ENCODE data around the gene NCOA7.

NCOA7 gene

DNA sequence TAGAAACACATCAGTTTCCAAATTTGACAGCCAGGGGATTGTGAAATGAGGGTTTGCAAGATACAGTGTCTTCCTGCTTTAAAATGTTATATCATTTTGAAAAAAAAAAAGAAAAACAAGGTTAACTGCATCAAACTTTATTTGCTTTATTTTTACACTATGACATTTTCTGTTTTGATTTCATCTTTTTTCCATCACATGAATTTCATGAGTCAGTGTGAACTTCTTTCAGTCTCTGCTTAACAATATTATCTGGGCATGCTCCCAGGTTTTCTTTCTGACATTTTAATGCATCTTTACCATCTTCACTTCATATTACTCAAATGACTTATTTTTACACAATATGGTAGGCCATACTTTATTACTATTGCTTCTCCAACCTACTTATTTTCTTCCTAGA, 1.9 kb downstream of the NCOA7 start:
- TF ChIP-seq, protein P1, sequence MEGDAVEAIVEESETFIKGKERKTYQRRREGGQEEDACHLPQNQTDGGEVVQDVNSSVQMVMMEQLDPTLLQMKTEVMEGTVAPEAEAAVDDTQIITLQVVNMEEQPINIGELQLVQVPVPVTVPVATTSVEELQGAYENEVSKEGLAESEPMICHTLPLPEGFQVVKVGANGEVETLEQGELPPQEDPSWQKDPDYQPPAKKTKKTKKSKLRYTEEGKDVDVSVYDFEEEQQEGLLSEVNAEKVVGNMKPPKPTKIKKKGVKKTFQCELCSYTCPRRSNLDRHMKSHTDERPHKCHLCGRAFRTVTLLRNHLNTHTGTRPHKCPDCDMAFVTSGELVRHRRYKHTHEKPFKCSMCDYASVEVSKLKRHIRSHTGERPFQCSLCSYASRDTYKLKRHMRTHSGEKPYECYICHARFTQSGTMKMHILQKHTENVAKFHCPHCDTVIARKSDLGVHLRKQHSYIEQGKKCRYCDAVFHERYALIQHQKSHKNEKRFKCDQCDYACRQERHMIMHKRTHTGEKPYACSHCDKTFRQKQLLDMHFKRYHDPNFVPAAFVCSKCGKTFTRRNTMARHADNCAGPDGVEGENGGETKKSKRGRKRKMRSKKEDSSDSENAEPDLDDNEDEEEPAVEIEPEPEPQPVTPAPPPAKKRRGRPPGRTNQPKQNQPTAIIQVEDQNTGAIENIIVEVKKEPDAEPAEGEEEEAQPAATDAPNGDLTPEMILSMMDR (conservative IDR thresholded peaks at IDR 0.05; ENCODE audit: low read depth, low read length) = no peak
- DNase-seq (ENCODE audit: low read depth) = no peak
- H3K4me3 ChIP-seq (ENCODE audit: low read length) = peak overlapping the region; percentile 86

DNA sequence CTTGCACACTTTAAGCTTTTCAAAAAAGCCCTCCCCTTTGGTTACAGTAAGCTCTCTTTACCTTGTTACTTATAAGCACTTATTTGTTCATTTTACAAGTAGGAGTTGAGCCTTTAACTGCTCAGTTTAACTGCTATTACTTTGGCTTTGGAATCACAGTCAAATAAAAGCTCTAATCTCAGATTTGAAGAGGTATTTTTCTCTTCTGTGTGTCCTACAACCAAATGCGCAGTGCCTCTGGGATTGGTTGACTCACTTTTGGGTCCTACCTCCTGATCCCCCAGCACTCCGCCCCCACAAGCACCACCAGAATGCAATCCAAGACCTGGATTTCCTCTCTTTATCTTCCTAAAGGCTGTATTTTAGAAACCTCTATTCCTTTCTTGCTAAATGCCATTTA, 2.5 kb downstream of the NCOA7 start:
- peak overlapping the region; percentile 3 for H3K4me3 ChIP-seq (ENCODE audit: low read length)
- TF ChIP-seq, protein P1 (conservative IDR thresholded peaks at IDR 0.05; ENCODE audit: low read depth, low read length) = no peak
- no peak for DNase-seq (ENCODE audit: low read depth)

DNA sequence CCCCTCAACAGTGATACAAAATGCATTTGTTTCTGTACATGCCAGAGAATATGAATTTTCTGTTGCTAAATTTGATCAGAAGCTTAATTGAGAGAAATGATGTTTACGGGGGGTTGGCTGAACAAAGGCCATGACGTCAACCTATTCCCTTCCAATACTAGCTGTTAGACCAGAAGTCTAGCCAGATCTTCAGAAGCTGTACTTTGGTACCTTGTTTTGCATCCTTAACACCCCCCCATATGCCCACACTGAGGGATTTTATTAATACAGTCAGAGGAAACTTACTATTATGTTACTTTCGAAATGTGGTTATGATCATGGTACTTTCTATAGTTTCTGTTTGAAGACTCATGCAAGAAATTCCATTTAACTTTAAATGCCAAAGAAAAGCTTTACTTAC, 3.1 kb downstream of the NCOA7 start:
- peak overlapping the region; percentile 10 for H3K4me3 ChIP-seq (ENCODE audit: low read length)
- no peak for DNase-seq (ENCODE audit: low read depth)
- TF ChIP-seq, protein P1 (conservative IDR thresholded peaks at IDR 0.05; ENCODE audit: low read depth, low read length) = no peak

DNA sequence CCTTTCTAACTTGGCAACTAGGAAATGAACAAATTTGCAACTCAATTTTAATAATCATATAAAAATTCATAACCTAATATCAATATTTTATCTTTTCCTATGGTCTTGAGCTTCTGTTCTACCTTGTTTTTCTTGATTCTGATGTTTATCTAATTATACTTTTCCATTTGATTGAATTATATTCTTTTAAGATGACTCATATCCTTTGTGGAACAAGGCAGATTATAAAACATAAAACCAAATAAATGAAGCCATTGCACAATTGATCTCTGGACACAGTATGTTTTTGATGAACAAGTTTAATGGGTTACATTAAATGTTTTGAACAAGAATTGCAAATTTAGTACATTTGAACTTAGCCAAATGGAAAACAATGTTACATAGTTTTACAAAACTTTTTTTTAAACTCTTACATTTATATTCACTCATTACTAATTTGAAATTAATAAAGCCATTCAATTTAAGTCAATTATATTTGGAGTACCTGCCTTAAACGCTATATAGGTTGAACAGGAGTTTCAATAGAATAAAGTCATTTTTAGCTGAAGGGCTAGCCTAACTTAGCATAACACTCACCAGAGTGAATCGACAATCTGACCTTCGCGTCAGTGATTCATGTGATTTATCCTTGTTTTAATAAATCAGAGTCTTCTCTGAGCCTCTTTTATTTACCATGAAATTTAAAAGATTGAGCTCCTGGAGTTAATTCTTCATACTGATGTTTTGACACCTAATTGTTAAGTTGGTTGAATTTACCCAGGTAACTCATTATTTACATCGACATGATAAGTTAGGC, 3.8 kb downstream of the NCOA7 start:
- TF ChIP-seq, protein P1 (conservative IDR thresholded peaks at IDR 0.05; ENCODE audit: low read depth, low read length) = no peak
- no peak for DNase-seq (ENCODE audit: low read depth)
- H3K4me3 ChIP-seq (ENCODE audit: low read length) = no peak overlapping the region

DNA sequence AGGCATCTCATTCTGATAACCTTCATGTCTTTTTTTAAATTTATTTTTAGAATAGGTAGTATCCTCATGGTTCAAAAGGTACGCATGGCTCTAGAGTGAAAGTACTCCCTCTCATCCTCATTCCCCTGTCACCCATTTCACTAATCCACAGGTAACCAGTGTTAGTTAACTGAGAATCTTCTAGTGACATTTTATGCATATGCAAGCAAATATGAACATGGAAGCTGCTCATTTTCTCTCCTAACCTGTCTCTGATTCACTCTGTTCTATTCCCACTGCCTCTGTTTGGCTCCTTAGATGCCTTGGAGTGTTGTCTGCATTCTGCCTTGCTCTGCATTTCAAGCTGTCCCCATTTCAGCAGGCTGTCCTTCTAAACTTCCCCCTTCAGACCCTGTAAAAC, 4.5 kb downstream of the NCOA7 start:
- H3K4me3 ChIP-seq (ENCODE audit: low read length) = no peak overlapping the region
- no peak for DNase-seq (ENCODE audit: low read depth)
- TF ChIP-seq, protein P1 (conservative IDR thresholded peaks at IDR 0.05; ENCODE audit: low read depth, low read length) = no peak

DNA sequence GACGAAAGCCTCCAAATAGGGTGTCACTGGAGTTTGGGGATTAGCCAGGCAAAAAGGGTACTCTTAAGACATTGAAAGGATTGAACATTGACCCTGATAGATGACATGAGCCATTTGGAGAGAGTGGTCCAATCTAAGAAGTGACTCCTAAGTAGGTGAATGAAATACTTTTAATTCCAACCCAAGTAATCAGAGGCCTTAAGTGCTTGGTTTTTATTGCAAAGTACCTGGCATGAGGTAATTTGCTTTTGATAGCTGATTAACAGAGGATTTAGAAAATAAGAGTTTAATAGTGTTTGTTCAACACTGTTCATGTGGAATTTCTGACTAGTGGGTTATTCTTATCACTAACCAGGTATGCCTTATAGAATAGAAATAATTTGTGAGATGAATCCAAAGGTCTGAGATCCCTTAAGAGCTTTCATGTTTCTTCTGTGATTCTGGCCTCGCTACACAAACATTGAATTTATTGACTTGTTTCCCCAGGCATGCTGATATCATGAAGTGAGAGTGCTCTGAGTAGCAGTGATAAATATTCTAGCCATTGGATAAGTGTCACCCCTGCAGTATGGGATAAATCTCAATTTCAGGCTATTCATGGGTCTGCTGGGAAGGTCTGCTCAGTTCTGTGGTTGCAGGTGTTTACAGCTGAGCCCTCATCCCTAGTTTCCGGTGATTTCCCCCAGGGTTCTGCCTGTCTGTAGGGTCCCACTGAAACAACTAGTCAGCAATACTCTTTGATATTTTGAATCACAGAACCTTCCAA, 6.5 kb downstream of the NCOA7 start:
- no peak overlapping the region for H3K4me3 ChIP-seq (ENCODE audit: low read length)
- DNase-seq (ENCODE audit: low read depth) = no peak
- TF ChIP-seq, protein P1 (conservative IDR thresholded peaks at IDR 0.05; ENCODE audit: low read depth, low read length) = no peak

Data from retinal pigment epithelial cell (primary cell).